K562 treated with DMSO at 1 percent for 4 hours (cell line): ENCODE results near the gene BRINP3. TPM values are rescaled to one million over a fixed set of nuclear protein-coding genes. Genes with fewer than 3 reads are reported as not detected.

ENCODE experiments used
- total RNA-seq: library from RNA; unstranded; fragments of 300-600 nt; gene quantifications from 2 replicates; pipeline ENCODE4 v1.2.3, GENCODE V29; 2022; ENCODE audit not compliant: insufficient read depth

The BRINP3 gene
- not detected in 2 replicates for total RNA-seq

DNA sequence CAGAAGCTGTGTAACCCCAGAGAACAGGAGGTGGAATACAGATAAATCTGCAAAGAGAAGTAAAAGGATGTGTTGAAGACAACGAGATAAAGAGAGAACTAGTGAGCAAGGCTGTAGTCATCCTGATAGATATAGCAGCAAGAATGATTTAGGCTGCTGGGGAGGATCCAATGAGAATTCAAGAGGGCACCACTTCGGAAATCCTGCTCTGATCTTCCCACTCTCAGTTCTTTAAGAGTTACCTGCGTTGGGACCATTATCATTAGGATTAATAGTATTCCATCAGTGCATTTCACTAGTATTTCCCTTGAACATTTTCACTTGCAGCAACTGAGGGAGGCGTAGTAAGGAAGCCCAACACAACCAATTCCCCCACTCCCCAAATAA lies at the start of gene BRINP3:
Gene BRINP3 (minus strand): TSS at position 103 of the 387 bp plus-strand sequence.

